Prostate gland (tissue), 2 donors: ENCODE results near the gene KATNAL2. TPM values are rescaled to one million over a fixed set of nuclear protein-coding genes. Genes with fewer than 3 reads are reported as not detected.

Experiments used
- DNase-seq: peaks from one replicate; pipeline ENCODE4 v3.0.0-alpha.2; 2019; ENCODE audit warnings: low spot score
- H3K27ac ChIP-seq, 2 donors: fragments of 200-600 bp; sonication (generic); 2 replicates each; pipeline ENCODE4 v1.5.1; 2017 to 2019
- H3K27me3 ChIP-seq: fragments of 200-600 bp; sonication (generic); replicated peaks from 2 replicates; pipeline ENCODE4 v1.5.1; 2019; ENCODE audit not compliant: insufficient read depth
- H3K36me3 ChIP-seq, 2 donors: fragments of 200-600 bp; sonication (generic); 1 replicate in 1 of 2; 2 replicates in 1 of 2; pipeline versions ENCODE4 v1.5.1 to v1.8.1; 2017 to 2019
- H3K4me1 ChIP-seq: fragments of 200-600 bp; sonication (generic); replicated peaks from 2 replicates; pipeline ENCODE4 v1.5.1; 2019
- H3K4me3 ChIP-seq, 2 donors: fragments of 200-600 bp; sonication (generic); 2 replicates each; pipeline ENCODE4 v1.5.1; 2017 to 2019
- H3K9me3 ChIP-seq: fragments of 200-600 bp; sonication (generic); 2 replicates; pipeline ENCODE4 v1.5.1; 2017
- POLR2A ChIP-seq: fragments of 450-650 bp; IDR thresholded peaks from one replicate; pipeline ENCODE4 v1.6.1; 2016; ENCODE audit warnings: antibody characterized with exemption, mild to moderate bottlenecking
- POLR2AphosphoS5 ChIP-seq: sonication (generic); formaldehyde crosslinking; IDR thresholded peaks from one replicate; pipeline ENCODE4 v1.6.1; 2017; ENCODE audit warnings: antibody characterized with exemption
- WGBS: methylation state at CpG from one replicate; pipeline ENCODE4 v1.1.5; 2018; 5-methylcytosine and 5-hydroxymethylcytosine counted together
- intact Hi-C: fragments of 100-400 bp; cut with DNase I; formaldehyde crosslinking; loops from one replicate; pipeline ENCODE4 v1.14.2; 2022
- total RNA-seq, 2 donors: library from RNA; depleted of rRNA; stranded (reverse); fragments of >200 nt; gene quantifications; one replicate each; pipeline ENCODE4 v1.1.0, GENCODE V29; 2016
- TF ChIP-seq, protein P1 (sequence below), 4 experiments: fragments of 200-600 bp in 2 of 4; fragments of 450-650 bp in 2 of 4; sonication (generic) in 2 of 4; IDR thresholded peaks; 1 replicate in 3 of 4; 2 replicates in 1 of 4; pipeline ENCODE4 v1.5.1; 2016 to 2019; ENCODE audit warnings: antibody characterized with exemption in 4 of 4, mild to moderate bottlenecking in 2 of 4, moderate library complexity in 2 of 4

Gene KATNAL2
- total RNA-seq, 2 donors from 2014 or later: 4.2 to 11.7 TPM

DNA sequence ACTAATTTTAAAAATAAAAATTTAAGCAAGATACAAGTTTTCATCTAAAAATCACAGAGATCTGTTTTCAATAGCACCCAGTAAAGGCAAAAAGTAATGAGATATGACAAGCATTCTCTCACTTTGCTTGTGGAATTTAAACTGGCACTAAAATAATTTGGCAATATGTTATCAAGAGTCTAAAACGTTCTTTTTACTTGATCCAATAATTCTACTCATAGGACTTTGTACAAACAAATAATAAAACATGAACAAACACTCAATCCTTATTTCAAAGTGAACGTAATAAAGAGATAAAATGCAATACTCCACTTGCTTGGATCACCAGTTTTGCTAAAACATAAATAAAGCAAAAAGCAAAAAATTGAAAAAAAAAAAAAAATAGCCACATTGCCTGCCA lies 30.5 kb upstream of the KATNAL2 start:
- Histone ChIP-seq H3K9me3 (no peaks in the 10 kb centered on the region), H3K4me3 (no peak overlapping the region), H3K27me3 (no peaks in the 10 kb centered on the region), H3K36me3 (no peaks in the 10 kb centered on the region), H3K4me1 (peaks cover 7% of the 10 kb centered on the region), H3K27ac (no peak overlapping the region)
- 10% methylated on average over 2 of the region's 2 CpGs for WGBS
- TF ChIP-seq POLR2A: no peak
- TF ChIP-seq, protein P1, sequence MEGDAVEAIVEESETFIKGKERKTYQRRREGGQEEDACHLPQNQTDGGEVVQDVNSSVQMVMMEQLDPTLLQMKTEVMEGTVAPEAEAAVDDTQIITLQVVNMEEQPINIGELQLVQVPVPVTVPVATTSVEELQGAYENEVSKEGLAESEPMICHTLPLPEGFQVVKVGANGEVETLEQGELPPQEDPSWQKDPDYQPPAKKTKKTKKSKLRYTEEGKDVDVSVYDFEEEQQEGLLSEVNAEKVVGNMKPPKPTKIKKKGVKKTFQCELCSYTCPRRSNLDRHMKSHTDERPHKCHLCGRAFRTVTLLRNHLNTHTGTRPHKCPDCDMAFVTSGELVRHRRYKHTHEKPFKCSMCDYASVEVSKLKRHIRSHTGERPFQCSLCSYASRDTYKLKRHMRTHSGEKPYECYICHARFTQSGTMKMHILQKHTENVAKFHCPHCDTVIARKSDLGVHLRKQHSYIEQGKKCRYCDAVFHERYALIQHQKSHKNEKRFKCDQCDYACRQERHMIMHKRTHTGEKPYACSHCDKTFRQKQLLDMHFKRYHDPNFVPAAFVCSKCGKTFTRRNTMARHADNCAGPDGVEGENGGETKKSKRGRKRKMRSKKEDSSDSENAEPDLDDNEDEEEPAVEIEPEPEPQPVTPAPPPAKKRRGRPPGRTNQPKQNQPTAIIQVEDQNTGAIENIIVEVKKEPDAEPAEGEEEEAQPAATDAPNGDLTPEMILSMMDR (IDR thresholded peaks at IDR 0.05): no peak
- peak; percentile 12 for TF ChIP-seq POLR2AphosphoS5
- no peak for DNase-seq
- intact Hi-C loops: no loop called here

DNA sequence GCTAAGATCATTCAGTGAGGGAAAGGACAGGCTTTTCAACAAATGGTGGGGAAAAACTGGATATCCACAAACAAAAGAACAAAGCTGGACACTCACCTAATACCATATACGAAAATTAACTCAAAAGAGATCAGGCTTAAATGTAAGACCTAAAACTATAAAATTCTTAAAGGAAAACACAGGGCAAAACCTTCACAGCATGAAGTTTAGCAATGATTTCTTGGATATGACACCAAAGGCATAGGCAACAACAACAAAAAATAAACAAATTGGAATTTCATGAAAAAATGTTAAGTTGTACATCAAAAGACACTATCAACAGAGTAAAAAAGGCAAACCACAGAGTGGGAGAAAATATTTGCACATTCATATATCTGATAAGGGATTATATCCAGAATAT lies 28.4 kb upstream of the KATNAL2 start:
- Histone ChIP-seq H3K27me3 (no peaks in the 10 kb centered on the region), H3K9me3 (no peaks in the 10 kb centered on the region), H3K36me3 (no peaks in the 10 kb centered on the region), H3K4me3 (no peak overlapping the region), H3K27ac (no peak overlapping the region), H3K4me1 (peaks cover 7% of the 10 kb centered on the region)
- WGBS: 100% methylated on average over 1 of the region's 1 CpG
- no peak for DNase-seq
- no peak for TF ChIP-seq POLR2AphosphoS5
- TF ChIP-seq, protein P1 (IDR thresholded peaks at IDR 0.05): no peak
- TF ChIP-seq POLR2A: no peak
- intact Hi-C loops: no loop called here

GRCh38 chr18:46891742-46892214 lies 25.6 kb upstream of the KATNAL2 start:
- WGBS: 91% methylated on average over 3 of the region's 3 CpGs

GRCh38 chr18:46892842-46893241 lies 24.6 kb upstream of the KATNAL2 start:
- 97% methylated on average over 1 of the region's 1 CpG for WGBS
- Histone ChIP-seq H3K4me3 (no peak overlapping the region), H3K36me3 (no peaks in the 10 kb centered on the region), H3K27ac (no peak overlapping the region), H3K27me3 (no peaks in the 10 kb centered on the region), H3K4me1 (no peaks in the 10 kb centered on the region), H3K9me3 (no peaks in the 10 kb centered on the region)
- TF ChIP-seq POLR2A (no peak), POLR2AphosphoS5 (no peak)
- TF ChIP-seq, protein P1 (IDR thresholded peaks at IDR 0.05): no peak
- intact Hi-C loops: no loop called here
- no peak for DNase-seq

More at GRCh38 chr18:46891742-46892214, 25.6 kb upstream of the KATNAL2 start:
- intact Hi-C loops: no loop called here
- Histone ChIP-seq H3K36me3 (no peaks in the 10 kb centered on the region), H3K4me3 (no peak overlapping the region), H3K4me1 (peaks cover 1% of the 10 kb centered on the region), H3K27ac (no peak overlapping the region), H3K9me3 (no peaks in the 10 kb centered on the region), H3K27me3 (no peaks in the 10 kb centered on the region)
- DNase-seq: no peak
- TF ChIP-seq, protein P1 (IDR thresholded peaks at IDR 0.05): no peak
- no peak for TF ChIP-seq POLR2AphosphoS5
- TF ChIP-seq POLR2A: no peak

DNA sequence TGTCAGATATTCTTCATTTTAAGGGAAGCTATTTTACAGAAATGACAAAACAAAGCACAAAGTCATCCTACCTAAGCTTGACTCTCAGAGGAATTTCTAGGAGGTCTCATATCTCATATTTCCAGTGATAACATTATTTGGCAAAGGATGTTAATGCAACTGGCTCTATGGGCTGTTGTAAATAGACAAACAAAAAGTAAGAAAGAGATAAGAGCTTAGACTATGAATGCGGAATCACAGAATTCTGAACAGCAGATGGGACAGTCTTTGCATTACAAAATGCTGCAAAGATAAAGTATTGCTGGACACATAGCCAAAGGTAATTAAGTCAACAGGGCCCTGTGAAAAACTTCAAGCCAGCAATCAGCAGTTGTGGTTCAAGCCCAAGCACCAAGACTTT lies 24.0 kb upstream of the KATNAL2 start:
- no peak overlapping the region for H3K4me3 ChIP-seq
- WGBS: 88% methylated on average over 1 of the region's 1 CpG
- TF ChIP-seq, protein P1 (IDR thresholded peaks at IDR 0.05): no peak
- TF ChIP-seq POLR2A (no peak), POLR2AphosphoS5 (no peak)

More for the DNA sequence above, 24.0 kb upstream of the KATNAL2 start:
- no peaks in the 10 kb centered on the region for H3K36me3 ChIP-seq
- intact Hi-C loops: no loop called here
- no peak overlapping the region for H3K27ac ChIP-seq
- H3K4me1 ChIP-seq: no peaks in the 10 kb centered on the region
- DNase-seq: no peak
- H3K9me3 ChIP-seq: no peaks in the 10 kb centered on the region
- H3K27me3 ChIP-seq: no peaks in the 10 kb centered on the region
